PC-3 (cell line): ENCODE data around the gene PTPRD. TPM values are rescaled to one million over a fixed set of nuclear protein-coding genes. Genes with fewer than 3 reads are reported as not detected.

Source experiments
- ATAC-seq: fragments of 200-7000 bp; cut with Tn5 transposase; 2 replicates; pipeline ENCODE4 v1.9.1; 2020; ENCODE audit warnings: mild to moderate bottlenecking, moderate library complexity
- BruUV-seq: library from RNA; stranded (reverse); fragments of 400-500 nt; replicated peaks from 2 replicates; lab custom pipeline; 2021; lab: Mats Ljungman, UMichigan
- CTCF ChIA-PET: fragments of 300-600 bp; sonication (Branson Sonifier 250); formaldehyde crosslinking; loops from one replicate; lab custom pipeline; 2022; ENCODE audit warnings: antibody characterized with exemption; lab: Charles Lee
- POLR2A ChIA-PET: fragments of 300-600 bp; sonication (Branson Sonifier 250); formaldehyde crosslinking; loops from one replicate; lab custom pipeline; 2022; ENCODE audit warnings: antibody characterized with exemption; ENCODE audit not compliant: unreplicated experiment; lab: Charles Lee
- DNase-seq: peaks from one replicate; pipeline ENCODE4 v3.0.0-alpha.2; 2015
- H2AFZ ChIP-seq: fragments of 300-600 bp; sonication (generic); 2 replicates; pipeline ENCODE4 v1.6.0; 2016; ENCODE audit warnings: antibody characterized with exemption, low read length
- H3F3A ChIP-seq: fragments of 300-600 bp; sonication (generic); one replicate; pipeline ENCODE4 v1.6.0; 2017; ENCODE audit warnings: antibody characterized with exemption, low read length, control low read depth, mild to moderate bottlenecking; ENCODE audit not compliant: unreplicated experiment
- H3K27ac ChIP-seq: fragments of 300-600 bp; sonication (generic); 2 replicates; pipeline ENCODE4 v1.5.1; 2016; ENCODE audit warnings: mild to moderate bottlenecking, low read length
- H3K27me3 ChIP-seq: fragments of 300-600 bp; sonication (generic); 2 replicates; pipeline ENCODE4 v1.6.1; 2016; ENCODE audit warnings: low read length, mixed read lengths
- H3K36me3 ChIP-seq: fragments of 300-600 bp; sonication (generic); 2 replicates; pipeline ENCODE4 v1.6.1; 2016; ENCODE audit warnings: low read depth, mixed run types, low read length, mixed read lengths
- H3K4me1 ChIP-seq: fragments of 300-600 bp; sonication (generic); 2 replicates; pipeline ENCODE4 v1.5.1; 2016; ENCODE audit warnings: low read length; ENCODE audit not compliant: insufficient read depth
- H3K4me2 ChIP-seq: fragments of 300-600 bp; sonication (generic); 2 replicates; pipeline ENCODE4 v1.6.0; 2016; ENCODE audit warnings: low read length
- H3K4me3 ChIP-seq: fragments of 300-600 bp; sonication (generic); 2 replicates; pipeline ENCODE4 v1.5.1; 2016; ENCODE audit warnings: mild to moderate bottlenecking, low read length, mixed read lengths
- H3K79me2 ChIP-seq: fragments of 300-600 bp; sonication (generic); 2 replicates; pipeline ENCODE4 v1.6.1; 2017; ENCODE audit warnings: low read length, mixed read lengths
- H3K9ac ChIP-seq: fragments of 300-600 bp; sonication (generic); 2 replicates; pipeline ENCODE4 v1.6.0; 2016; ENCODE audit warnings: mild to moderate bottlenecking, low read length
- H3K9me2 ChIP-seq: fragments of 300-600 bp; sonication (generic); replicated peaks from 2 replicates; pipeline ENCODE4 v1.6.1; 2016; ENCODE audit warnings: mixed run types, low read length, mixed read lengths
- H3K9me3 ChIP-seq: fragments of 300-600 bp; sonication (generic); 2 replicates; pipeline ENCODE4 v1.6.1; 2016; ENCODE audit warnings: low read length, mixed read lengths
- H4K20me1 ChIP-seq: fragments of 300-600 bp; sonication (generic); 2 replicates; pipeline ENCODE4 v1.6.1; 2016; ENCODE audit warnings: low read length, mixed read lengths
- EZH2 ChIP-seq: fragments of 300-600 bp; sonication (generic); IDR thresholded peaks from one replicate; pipeline ENCODE4 v1.6.1; 2017; ENCODE audit warnings: antibody characterized with exemption, mild to moderate bottlenecking, low read length; ENCODE audit not compliant: unreplicated experiment
- EZH2phosphoT487 ChIP-seq: fragments of 300-600 bp; sonication (generic); IDR thresholded peaks from 2 replicates; pipeline ENCODE4 v1.6.1; 2018; ENCODE audit warnings: mild to moderate bottlenecking, antibody characterized with exemption, low read length, borderline replicate concordance
- intact Hi-C: fragments of 100-400 bp; cut with micrococcal nuclease; formaldehyde crosslinking; loops from 2 replicates; pipeline ENCODE4 v1.9.0; 2023
- total RNA-seq: library from RNA; depleted of rRNA; stranded (reverse); fragments of >200 nt; gene quantifications from 2 replicates; pipeline ENCODE4 v1.2.3, GENCODE V29; 2014
- TF ChIP-seq, protein P1 (sequence below): fragments of 300-600 bp; sonication (generic); conservative IDR thresholded peaks from 2 replicates; pipeline ENCODE4 v1.5.1; 2017; ENCODE audit warnings: antibody characterized with exemption, low read depth, mild to moderate bottlenecking, low read length

The PTPRD gene
- total RNA-seq, 1 experiment from 2014 or later: not detected

DNA sequence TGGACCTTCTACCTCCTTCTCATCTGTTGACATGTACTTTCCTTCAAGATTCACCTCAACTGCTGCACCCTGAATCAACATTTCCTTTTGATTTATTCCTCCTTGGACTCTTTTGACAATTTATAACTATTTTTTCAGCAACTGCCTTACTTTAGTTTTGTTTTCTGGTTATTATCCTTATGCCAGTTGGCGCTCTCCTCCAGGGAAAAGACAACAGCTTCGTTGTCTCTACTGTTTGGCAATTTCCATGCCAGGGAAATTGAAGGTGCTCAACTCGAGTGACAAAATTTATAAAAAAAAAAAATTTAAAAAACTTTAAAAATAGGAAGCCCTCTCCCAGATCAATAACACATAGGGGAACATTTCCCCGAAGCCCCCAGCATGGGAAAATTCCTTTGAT is 2264.0 kb downstream of the PTPRD start:
- no peak overlapping the region for H3K4me3 ChIP-seq
- ATAC-seq: no peak
- H3F3A ChIP-seq: no peaks in the 10 kb centered on the region
- H4K20me1 ChIP-seq: no peaks in the 10 kb centered on the region
- CTCF ChIA-PET: no interaction called here
- TF ChIP-seq EZH2phosphoT487 (no peak), EZH2 (no peak)
- TF ChIP-seq, protein P1, sequence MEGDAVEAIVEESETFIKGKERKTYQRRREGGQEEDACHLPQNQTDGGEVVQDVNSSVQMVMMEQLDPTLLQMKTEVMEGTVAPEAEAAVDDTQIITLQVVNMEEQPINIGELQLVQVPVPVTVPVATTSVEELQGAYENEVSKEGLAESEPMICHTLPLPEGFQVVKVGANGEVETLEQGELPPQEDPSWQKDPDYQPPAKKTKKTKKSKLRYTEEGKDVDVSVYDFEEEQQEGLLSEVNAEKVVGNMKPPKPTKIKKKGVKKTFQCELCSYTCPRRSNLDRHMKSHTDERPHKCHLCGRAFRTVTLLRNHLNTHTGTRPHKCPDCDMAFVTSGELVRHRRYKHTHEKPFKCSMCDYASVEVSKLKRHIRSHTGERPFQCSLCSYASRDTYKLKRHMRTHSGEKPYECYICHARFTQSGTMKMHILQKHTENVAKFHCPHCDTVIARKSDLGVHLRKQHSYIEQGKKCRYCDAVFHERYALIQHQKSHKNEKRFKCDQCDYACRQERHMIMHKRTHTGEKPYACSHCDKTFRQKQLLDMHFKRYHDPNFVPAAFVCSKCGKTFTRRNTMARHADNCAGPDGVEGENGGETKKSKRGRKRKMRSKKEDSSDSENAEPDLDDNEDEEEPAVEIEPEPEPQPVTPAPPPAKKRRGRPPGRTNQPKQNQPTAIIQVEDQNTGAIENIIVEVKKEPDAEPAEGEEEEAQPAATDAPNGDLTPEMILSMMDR: no peak
- no peak overlapping the region for H3K9ac ChIP-seq
- H3K9me3 ChIP-seq: no peaks in the 10 kb centered on the region
- H3K4me1 ChIP-seq: no peaks in the 10 kb centered on the region
- H3K4me2 ChIP-seq: no peak overlapping the region
- H2AFZ ChIP-seq: no peak overlapping the region
- no peak for DNase-seq
- intact Hi-C loops: no loop called here
- no peak overlapping the region for H3K27ac ChIP-seq
- no TSS peak for BruUV-seq
- H3K27me3 ChIP-seq: no peaks in the 10 kb centered on the region
- H3K79me2 ChIP-seq: no peaks in the 10 kb centered on the region
- no peaks in the 10 kb centered on the region for H3K9me2 ChIP-seq
- H3K36me3 ChIP-seq: no peaks in the 10 kb centered on the region
- POLR2A ChIA-PET: no interaction called here

DNA sequence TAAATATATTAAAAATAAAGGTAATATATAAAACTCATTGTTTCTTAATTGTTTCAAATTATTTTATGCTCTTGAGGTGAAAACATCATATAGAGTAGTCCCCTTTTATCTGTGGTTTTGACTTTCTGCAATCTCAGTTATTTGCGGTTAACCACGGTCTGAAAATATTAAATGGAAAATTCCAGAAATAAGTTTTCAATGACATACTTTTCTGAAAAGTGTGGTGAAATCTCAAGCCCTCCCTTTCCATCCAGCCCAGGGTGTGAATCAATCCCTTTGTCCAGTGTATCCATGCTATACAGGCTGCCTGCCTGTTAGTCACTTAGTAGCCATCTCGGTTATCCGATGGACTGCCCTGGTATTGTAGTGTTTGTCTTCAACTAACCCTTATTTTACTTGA is 2266.5 kb downstream of the PTPRD start:
- no peak overlapping the region for H3K4me3 ChIP-seq
- no peaks in the 10 kb centered on the region for H3K79me2 ChIP-seq
- no peak for TF ChIP-seq EZH2
- no peak for TF ChIP-seq EZH2phosphoT487
- TF ChIP-seq, protein P1: no peak
- H3K36me3 ChIP-seq: no peaks in the 10 kb centered on the region
- no peaks in the 10 kb centered on the region for H3K9me3 ChIP-seq
- no peaks in the 10 kb centered on the region for H3K27me3 ChIP-seq
- ChIA-PET POLR2A (no interaction called here), CTCF (no interaction called here)
- no peak overlapping the region for H3K27ac ChIP-seq
- no peak overlapping the region for H2AFZ ChIP-seq
- H3F3A ChIP-seq: no peaks in the 10 kb centered on the region
- no peak overlapping the region for H3K9ac ChIP-seq
- no peaks in the 10 kb centered on the region for H3K4me1 ChIP-seq
- DNase-seq: no peak
- no peaks in the 10 kb centered on the region for H3K9me2 ChIP-seq
- intact Hi-C loops: no loop called here
- no peak overlapping the region for H3K4me2 ChIP-seq
- BruUV-seq: no TSS peak
- ATAC-seq: no peak
- H4K20me1 ChIP-seq: no peaks in the 10 kb centered on the region

DNA sequence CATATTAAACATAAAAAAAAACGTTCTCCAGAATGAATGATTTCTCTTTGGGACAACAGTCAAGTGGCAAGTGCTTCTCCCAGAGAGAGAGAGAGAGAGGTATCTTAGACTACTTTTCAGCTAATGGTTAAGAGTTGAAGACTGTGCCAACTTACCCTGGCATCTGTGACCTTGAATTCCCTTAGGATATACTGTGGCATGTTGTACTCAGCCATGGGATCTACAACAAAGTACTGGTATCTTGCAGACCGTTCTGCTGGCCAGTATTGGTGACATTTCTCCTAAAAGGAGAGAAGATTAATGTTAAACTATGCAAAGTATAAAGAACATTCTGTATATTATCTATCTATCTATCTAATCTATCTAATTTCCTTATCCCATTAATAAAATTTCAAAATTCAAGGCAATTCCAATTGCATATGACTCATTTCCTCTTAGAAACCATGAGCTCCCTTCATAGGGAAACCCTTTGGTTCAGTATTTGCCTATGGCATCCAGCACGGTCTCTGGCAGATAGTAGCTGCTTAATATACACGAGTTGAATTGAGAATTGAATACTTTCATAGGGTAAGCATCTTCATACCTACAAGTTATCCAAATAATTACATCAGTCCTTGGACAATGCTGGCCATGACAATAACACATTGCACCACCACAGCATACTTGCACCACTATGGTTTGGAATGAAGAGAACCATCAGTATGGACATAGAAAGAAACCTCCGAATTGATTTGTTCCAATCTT is 2273.9 kb downstream of the PTPRD start:
- POLR2A ChIA-PET: no interaction called here
- no peak for TF ChIP-seq EZH2
- TF ChIP-seq, protein P1: no peak
- no peak for TF ChIP-seq EZH2phosphoT487
- Histone ChIP-seq H3K9ac (no peak overlapping the region), H3K4me2 (no peak overlapping the region), H2AFZ (no peak overlapping the region), H3F3A (no peaks in the 10 kb centered on the region), H3K4me3 (no peak overlapping the region), H3K9me3 (no peaks in the 10 kb centered on the region), H3K27ac (no peak overlapping the region), H4K20me1 (no peaks in the 10 kb centered on the region), H3K9me2 (no peaks in the 10 kb centered on the region), H3K36me3 (no peaks in the 10 kb centered on the region), H3K27me3 (no peaks in the 10 kb centered on the region), H3K79me2 (no peaks in the 10 kb centered on the region), H3K4me1 (no peaks in the 10 kb centered on the region)
- ATAC-seq (no peak), DNase-seq (no peak)
- CTCF ChIA-PET: no interaction called here
- BruUV-seq: no TSS peak
- intact Hi-C loops: no loop called here
